Left ventricle myocardium inferior (tissue), 1 donor: ENCODE measurements around the gene SLC46A3. TPM values are rescaled to one million over a fixed set of nuclear protein-coding genes. Genes with fewer than 3 reads are reported as not detected.

Experiments
- DNase-seq: peaks from one replicate; pipeline ENCODE4 v3.0.0-alpha.2; 2020
- H3K27ac ChIP-seq: fragments of 200-600 bp; replicated peaks from 2 replicates; pipeline ENCODE4 v1.8.0; 2021
- H3K27me3 ChIP-seq: fragments of 200-600 bp; 2 replicates; pipeline ENCODE4 v1.8.0; 2021; ENCODE audit warnings: low read depth
- H3K36me3 ChIP-seq: fragments of 200-600 bp; 2 replicates; pipeline ENCODE4 v1.8.0; 2021
- H3K4me1 ChIP-seq: fragments of 200-600 bp; 2 replicates; pipeline ENCODE4 v1.8.0; 2021
- H3K4me3 ChIP-seq: fragments of 200-600 bp; 2 replicates; pipeline ENCODE4 v1.8.0; 2021; ENCODE audit warnings: mild to moderate bottlenecking, moderate library complexity
- H3K9me3 ChIP-seq: fragments of 200-600 bp; replicated peaks from 2 replicates; pipeline ENCODE4 v1.8.0; 2021
- CTCF ChIP-seq: fragments of 200-600 bp; IDR thresholded peaks from 2 replicates; pipeline ENCODE4 v1.8.0; 2021; ENCODE audit warnings: antibody characterized with exemption, mild to moderate bottlenecking, borderline replicate concordance
- intact Hi-C: fragments of 100-400 bp; cut with micrococcal nuclease; formaldehyde crosslinking; loops from one replicate; pipeline ENCODE4 v1.11.0; 2022
- total RNA-seq: library from RNA; stranded (reverse); fragmentation: NEBNext Ultra II Directional; extraction: Animal tissue kit (Norgen Biotek cat#: 25700); gene quantifications from one replicate; pipeline ENCODE4 v1.2.1, GENCODE V29; 2021
- donor health status: DM: no; HTN: yes; CAD: no; lungs with severe emphysema.

SLC46A3 gene
- total RNA-seq, 1 donor from 2014 or later, result 16.7 TPM

GRCh38 chr13:28718196-28718542 is 601 bp downstream of the SLC46A3 start:
- H3K4me3 ChIP-seq, result peak overlapping the region; percentile 82
- H3K9me3 ChIP-seq, result no peaks in the 10 kb centered on the region
- DNase-seq, result no peak
- intact Hi-C loops, result loop anchor here (10.0 kb wide), 1 partner anchor 77 kb away; no protein-coding TSS in a partner anchor
- H3K36me3 ChIP-seq, result peaks cover 1% of the 10 kb centered on the region
- peak overlapping the region; percentile 99 for H3K27ac ChIP-seq
- peaks cover 55% of the 10 kb centered on the region for H3K4me1 ChIP-seq
- TF ChIP-seq CTCF, result no peak
- H3K27me3 ChIP-seq, result no peaks in the 10 kb centered on the region

GRCh38 chr13:28717170-28717569 is 1.6 kb downstream of the SLC46A3 start:
- Histone ChIP-seq H3K36me3 (peaks cover 11% of the 10 kb centered on the region), H3K4me1 (peaks cover 55% of the 10 kb centered on the region), H3K9me3 (no peaks in the 10 kb centered on the region), H3K27me3 (no peaks in the 10 kb centered on the region), H3K4me3 (peak overlapping the region; percentile 82), H3K27ac (peak overlapping the region; percentile 99)
- no peak for TF ChIP-seq CTCF
- intact Hi-C loops, result loop anchor here (10.0 kb wide), 1 partner anchor 78 kb away; no protein-coding TSS in a partner anchor
- no peak for DNase-seq

- DNase-seq, result peak; percentile 30
- TF ChIP-seq CTCF, result no peak
- peaks cover 55% of the 10 kb centered on the region for H3K4me1 ChIP-seq
- peaks cover 11% of the 10 kb centered on the region for H3K36me3 ChIP-seq
- no peaks in the 10 kb centered on the region for H3K27me3 ChIP-seq
- H3K27ac ChIP-seq, result peak overlapping the region; percentile 99
- intact Hi-C loops, result loop anchor here (10.0 kb wide), 1 partner anchor 78 kb away; no protein-coding TSS in a partner anchor
- no peaks in the 10 kb centered on the region for H3K9me3 ChIP-seq
- peak overlapping the region; percentile 82 for H3K4me3 ChIP-seq
These were observed 2.3 kb downstream of the SLC46A3 start for GRCh38 chr13:28716511-28716910.

GRCh38 chr13:28714651-28715050 is 4.1 kb downstream of the SLC46A3 start:
- peak overlapping the region; percentile 99 for H3K27ac ChIP-seq
- no peak for TF ChIP-seq CTCF
- no peaks in the 10 kb centered on the region for H3K9me3 ChIP-seq
- peaks cover 50% of the 10 kb centered on the region for H3K4me1 ChIP-seq
- DNase-seq, result no peak
- peaks cover 29% of the 10 kb centered on the region for H3K36me3 ChIP-seq
- intact Hi-C loops, result loop anchor here (10.0 kb wide), 1 partner anchor 80 kb away; no protein-coding TSS in a partner anchor
- H3K27me3 ChIP-seq, result no peaks in the 10 kb centered on the region
- no peak overlapping the region for H3K4me3 ChIP-seq

GRCh38 chr13:28710161-28710560 is 8.6 kb downstream of the SLC46A3 start:
- Histone ChIP-seq H3K9me3 (no peaks in the 10 kb centered on the region), H3K4me1 (peaks cover 18% of the 10 kb centered on the region), H3K4me3 (no peak overlapping the region), H3K36me3 (peaks cover 50% of the 10 kb centered on the region), H3K27ac (no peak overlapping the region), H3K27me3 (no peaks in the 10 kb centered on the region)
- no peak for TF ChIP-seq CTCF
- no peak for DNase-seq
- intact Hi-C loops, result loop anchor here (10.0 kb wide), 1 partner anchor 85 kb away; no protein-coding TSS in a partner anchor
